ENCODE results near the gene CHST13.
A peak's percentile ranks its signal among the peaks of the same experiment; 100 is the strongest.

CHST13 gene

DNA sequence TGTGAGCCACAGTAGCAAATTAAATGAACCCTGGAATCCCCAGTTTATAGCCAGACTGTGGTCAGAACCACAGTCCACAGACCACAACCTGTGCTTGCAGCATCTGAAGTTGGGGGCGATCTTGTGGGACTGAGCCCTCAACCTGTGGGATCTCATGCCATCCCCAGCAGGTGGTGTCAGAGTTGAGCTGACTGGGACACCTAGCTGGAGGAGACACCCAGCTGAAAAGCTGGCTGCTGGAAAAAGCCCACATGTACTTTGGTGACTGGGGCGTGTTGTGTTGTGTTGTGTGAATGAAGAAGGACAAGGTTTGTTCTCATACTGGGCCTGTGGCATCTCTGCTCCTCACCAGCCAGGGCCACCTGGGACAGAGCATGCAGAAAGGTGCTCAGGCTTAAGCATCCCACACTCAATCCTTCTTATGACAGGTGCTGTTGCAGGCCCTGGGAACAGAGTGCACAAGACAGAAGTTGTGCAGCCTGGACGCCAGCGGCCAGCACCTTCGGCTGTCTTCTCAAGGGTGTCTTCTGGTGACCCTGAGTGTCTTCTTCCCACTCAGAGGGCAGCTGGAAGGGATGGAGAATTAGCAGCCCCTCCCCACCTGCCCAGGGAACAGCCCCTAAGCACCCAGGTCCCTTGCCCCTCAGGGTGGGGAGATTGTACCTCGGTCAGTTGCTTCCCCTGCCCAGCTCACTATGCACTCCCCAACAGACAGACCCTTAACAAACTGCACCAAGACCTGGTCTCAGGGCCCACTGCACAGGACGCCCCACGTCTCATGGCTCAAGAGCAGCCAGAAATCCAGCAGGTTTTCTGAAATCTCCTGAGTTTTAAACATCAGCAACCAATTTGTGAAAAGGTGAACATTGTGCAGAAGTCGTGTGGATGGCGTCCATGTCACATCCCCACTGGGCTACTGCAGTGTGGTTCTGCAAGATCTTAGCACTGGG, 4.2 kb upstream of the CHST13 start:
- no peaks in the 10 kb centered on the region for H4K20me1 ChIP-seq (ENCODE audit: insufficient read depth, low read length)
- H3K4me1 ChIP-seq (ENCODE audit: insufficient read depth, low read length): peaks cover 4% of the 10 kb centered on the region
- no peak overlapping the region for H2AFZ ChIP-seq (ENCODE audit: low read depth, low read length)
- no peaks in the 10 kb centered on the region for H3K9me3 ChIP-seq (ENCODE audit: insufficient read depth, low read length, severe bottlenecking)
- TF ChIP-seq EZH2 (IDR thresholded peaks at IDR 0.05; ENCODE audit: borderline replicate concordance, low read depth, low read length, severe bottlenecking): no peak
- TF ChIP-seq, protein P1, sequence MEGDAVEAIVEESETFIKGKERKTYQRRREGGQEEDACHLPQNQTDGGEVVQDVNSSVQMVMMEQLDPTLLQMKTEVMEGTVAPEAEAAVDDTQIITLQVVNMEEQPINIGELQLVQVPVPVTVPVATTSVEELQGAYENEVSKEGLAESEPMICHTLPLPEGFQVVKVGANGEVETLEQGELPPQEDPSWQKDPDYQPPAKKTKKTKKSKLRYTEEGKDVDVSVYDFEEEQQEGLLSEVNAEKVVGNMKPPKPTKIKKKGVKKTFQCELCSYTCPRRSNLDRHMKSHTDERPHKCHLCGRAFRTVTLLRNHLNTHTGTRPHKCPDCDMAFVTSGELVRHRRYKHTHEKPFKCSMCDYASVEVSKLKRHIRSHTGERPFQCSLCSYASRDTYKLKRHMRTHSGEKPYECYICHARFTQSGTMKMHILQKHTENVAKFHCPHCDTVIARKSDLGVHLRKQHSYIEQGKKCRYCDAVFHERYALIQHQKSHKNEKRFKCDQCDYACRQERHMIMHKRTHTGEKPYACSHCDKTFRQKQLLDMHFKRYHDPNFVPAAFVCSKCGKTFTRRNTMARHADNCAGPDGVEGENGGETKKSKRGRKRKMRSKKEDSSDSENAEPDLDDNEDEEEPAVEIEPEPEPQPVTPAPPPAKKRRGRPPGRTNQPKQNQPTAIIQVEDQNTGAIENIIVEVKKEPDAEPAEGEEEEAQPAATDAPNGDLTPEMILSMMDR (IDR thresholded peaks at IDR 0.05; ENCODE audit: borderline replicate concordance, extremely low read depth, low read length, poor library complexity, severe bottlenecking): peak; percentile 33
- no peaks in the 10 kb centered on the region for H3K79me2 ChIP-seq (ENCODE audit: insufficient read depth, low read length)
- DNase-seq: peak; percentile 32
- ATAC-seq (ENCODE audit: insufficient read depth, low read depth): peak; percentile 57
- no peak overlapping the region for H3K9ac ChIP-seq (ENCODE audit: low read depth, low read length)
- no peak overlapping the region for H3K27ac ChIP-seq (ENCODE audit: low read length)
- no peak overlapping the region for H3K4me3 ChIP-seq (ENCODE audit: low read depth in 1 of 2, low read length in 2 of 2)
- no peak overlapping the region for H3K4me2 ChIP-seq (ENCODE audit: insufficient read depth, low read length)
- H3K36me3 ChIP-seq (ENCODE audit: insufficient read depth, low read length): no peaks in the 10 kb centered on the region
- no peaks in the 10 kb centered on the region for H3K27me3 ChIP-seq (ENCODE audit: insufficient read depth, low read length, poor library complexity)

DNA sequence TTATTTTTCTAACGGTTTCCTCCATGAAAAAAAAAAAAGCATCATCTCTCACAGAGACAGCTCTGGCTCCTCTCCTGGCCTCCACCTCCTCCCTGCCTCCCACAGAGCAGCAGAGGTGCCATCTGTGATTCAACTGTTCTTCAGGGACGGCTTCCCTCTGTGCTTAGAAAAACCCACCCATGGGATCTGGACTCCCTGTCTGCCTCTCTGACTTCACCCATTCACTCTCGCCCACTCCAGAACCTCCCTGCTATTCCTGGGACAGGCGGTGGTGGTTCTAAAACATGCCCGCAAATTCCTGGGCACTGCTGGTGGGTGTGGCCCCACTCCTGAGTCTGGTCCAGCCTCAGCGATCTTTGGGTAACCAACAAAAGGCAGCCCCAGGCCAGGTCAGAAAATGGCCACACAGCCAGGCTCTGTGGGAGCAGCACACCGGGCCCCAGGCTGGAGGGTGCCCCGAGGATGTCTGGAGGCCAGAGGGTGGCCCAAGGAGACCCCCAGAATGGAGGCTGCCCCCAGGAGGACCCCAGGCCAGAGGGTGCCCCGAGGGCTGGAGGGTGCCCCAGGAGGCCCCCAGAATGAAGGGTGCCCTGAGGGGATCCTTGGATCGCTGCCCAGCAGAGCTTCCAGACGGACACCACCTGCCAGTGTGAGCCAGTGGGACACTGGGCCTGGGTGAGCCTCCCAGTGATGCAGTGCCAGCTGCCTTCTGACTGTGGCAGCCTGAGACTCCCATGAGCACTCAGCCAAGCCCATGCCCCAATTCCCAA, 2.6 kb upstream of the CHST13 start:
- no peak overlapping the region for H3K4me2 ChIP-seq (ENCODE audit: insufficient read depth, low read length)
- no peaks in the 10 kb centered on the region for H3K9me3 ChIP-seq (ENCODE audit: insufficient read depth, low read length, severe bottlenecking)
- no peak overlapping the region for H2AFZ ChIP-seq (ENCODE audit: low read depth, low read length)
- DNase-seq: no peak
- H3K27ac ChIP-seq (ENCODE audit: low read length): no peak overlapping the region
- no peaks in the 10 kb centered on the region for H3K27me3 ChIP-seq (ENCODE audit: insufficient read depth, low read length, poor library complexity)
- H3K4me1 ChIP-seq (ENCODE audit: insufficient read depth, low read length): peaks cover 4% of the 10 kb centered on the region
- TF ChIP-seq EZH2 (IDR thresholded peaks at IDR 0.05; ENCODE audit: borderline replicate concordance, low read depth, low read length, severe bottlenecking): no peak
- TF ChIP-seq, protein P1 (IDR thresholded peaks at IDR 0.05; ENCODE audit: borderline replicate concordance, extremely low read depth, low read length, poor library complexity, severe bottlenecking): no peak
- no peaks in the 10 kb centered on the region for H4K20me1 ChIP-seq (ENCODE audit: insufficient read depth, low read length)
- no peak overlapping the region for H3K4me3 ChIP-seq (ENCODE audit: low read depth in 1 of 2, low read length in 2 of 2)
- no peaks in the 10 kb centered on the region for H3K36me3 ChIP-seq (ENCODE audit: insufficient read depth, low read length)
- ATAC-seq (ENCODE audit: insufficient read depth, low read depth): no peak
- no peak overlapping the region for H3K9ac ChIP-seq (ENCODE audit: low read depth, low read length)
- no peaks in the 10 kb centered on the region for H3K79me2 ChIP-seq (ENCODE audit: insufficient read depth, low read length)

DNA sequence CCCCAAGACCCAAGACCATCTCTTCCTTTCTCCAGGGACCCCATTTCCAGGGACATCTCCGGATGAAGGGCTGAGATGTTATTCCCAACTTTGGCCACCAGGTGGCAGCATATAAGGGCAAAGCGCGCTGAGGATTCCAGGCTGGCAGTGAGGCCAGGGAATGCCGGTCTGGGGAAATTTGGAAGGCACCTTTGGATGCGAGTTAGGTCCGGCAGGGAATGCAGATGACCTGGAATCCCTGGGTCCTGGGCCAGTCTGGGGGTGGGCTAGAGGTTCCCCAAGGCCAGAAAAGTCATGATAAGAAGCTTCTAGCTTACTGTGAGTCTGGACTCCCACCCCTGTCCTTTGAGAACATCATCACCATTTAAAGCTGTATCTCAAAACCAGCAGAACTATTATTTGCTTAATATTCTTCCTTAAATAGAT, 1.6 kb upstream of the CHST13 start:
- no peaks in the 10 kb centered on the region for H4K20me1 ChIP-seq (ENCODE audit: insufficient read depth, low read length)
- TF ChIP-seq, protein P1 (IDR thresholded peaks at IDR 0.05; ENCODE audit: borderline replicate concordance, extremely low read depth, low read length, poor library complexity, severe bottlenecking): peak; percentile 91
- TF ChIP-seq EZH2 (IDR thresholded peaks at IDR 0.05; ENCODE audit: borderline replicate concordance, low read depth, low read length, severe bottlenecking): no peak
- no peak overlapping the region for H3K27ac ChIP-seq (ENCODE audit: low read length)
- peak; percentile 56 for DNase-seq
- no peak overlapping the region for H2AFZ ChIP-seq (ENCODE audit: low read depth, low read length)
- no peak overlapping the region for H3K4me2 ChIP-seq (ENCODE audit: insufficient read depth, low read length)
- H3K4me1 ChIP-seq (ENCODE audit: insufficient read depth, low read length): peaks cover 4% of the 10 kb centered on the region
- no peaks in the 10 kb centered on the region for H3K79me2 ChIP-seq (ENCODE audit: insufficient read depth, low read length)
- no peak overlapping the region for H3K4me3 ChIP-seq (ENCODE audit: low read depth in 1 of 2, low read length in 2 of 2)
- H3K9me3 ChIP-seq (ENCODE audit: insufficient read depth, low read length, severe bottlenecking): no peaks in the 10 kb centered on the region
- no peaks in the 10 kb centered on the region for H3K27me3 ChIP-seq (ENCODE audit: insufficient read depth, low read length, poor library complexity)
- H3K36me3 ChIP-seq (ENCODE audit: insufficient read depth, low read length): no peaks in the 10 kb centered on the region
- ATAC-seq (ENCODE audit: insufficient read depth, low read depth): peak; percentile 54
- no peak overlapping the region for H3K9ac ChIP-seq (ENCODE audit: low read depth, low read length)
